ENCODE data around the gene PPP2R3A.

- no peak for TF ChIP-seq POGZ (CRISPR knock-in tag; IDR thresholded peaks at IDR 0.05)
- TF ChIP-seq, protein P1, sequence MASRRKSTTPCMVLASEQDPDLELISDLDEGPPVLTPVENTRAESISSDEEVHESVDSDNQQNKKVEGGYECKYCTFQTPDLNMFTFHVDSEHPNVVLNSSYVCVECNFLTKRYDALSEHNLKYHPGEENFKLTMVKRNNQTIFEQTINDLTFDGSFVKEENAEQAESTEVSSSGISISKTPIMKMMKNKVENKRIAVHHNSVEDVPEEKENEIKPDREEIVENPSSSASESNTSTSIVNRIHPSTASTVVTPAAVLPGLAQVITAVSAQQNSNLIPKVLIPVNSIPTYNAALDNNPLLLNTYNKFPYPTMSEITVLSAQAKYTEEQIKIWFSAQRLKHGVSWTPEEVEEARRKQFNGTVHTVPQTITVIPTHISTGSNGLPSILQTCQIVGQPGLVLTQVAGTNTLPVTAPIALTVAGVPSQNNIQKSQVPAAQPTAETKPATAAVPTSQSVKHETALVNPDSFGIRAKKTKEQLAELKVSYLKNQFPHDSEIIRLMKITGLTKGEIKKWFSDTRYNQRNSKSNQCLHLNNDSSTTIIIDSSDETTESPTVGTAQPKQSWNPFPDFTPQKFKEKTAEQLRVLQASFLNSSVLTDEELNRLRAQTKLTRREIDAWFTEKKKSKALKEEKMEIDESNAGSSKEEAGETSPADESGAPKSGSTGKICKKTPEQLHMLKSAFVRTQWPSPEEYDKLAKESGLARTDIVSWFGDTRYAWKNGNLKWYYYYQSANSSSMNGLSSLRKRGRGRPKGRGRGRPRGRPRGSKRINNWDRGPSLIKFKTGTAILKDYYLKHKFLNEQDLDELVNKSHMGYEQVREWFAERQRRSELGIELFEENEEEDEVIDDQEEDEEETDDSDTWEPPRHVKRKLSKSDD (CRISPR knock-in tag; IDR thresholded peaks at IDR 0.05; ENCODE audit: low read depth), result no peak
- no peak for TF ChIP-seq ZNF768 (CRISPR knock-in tag; IDR thresholded peaks at IDR 0.05)
- no peak for TF ChIP-seq PAX8 (CRISPR knock-in tag; IDR thresholded peaks at IDR 0.05; ENCODE audit: borderline replicate concordance)
- no peak for TF ChIP-seq ZNF317 (CRISPR knock-in tag; IDR thresholded peaks at IDR 0.05)
- TF ChIP-seq, protein P2, sequence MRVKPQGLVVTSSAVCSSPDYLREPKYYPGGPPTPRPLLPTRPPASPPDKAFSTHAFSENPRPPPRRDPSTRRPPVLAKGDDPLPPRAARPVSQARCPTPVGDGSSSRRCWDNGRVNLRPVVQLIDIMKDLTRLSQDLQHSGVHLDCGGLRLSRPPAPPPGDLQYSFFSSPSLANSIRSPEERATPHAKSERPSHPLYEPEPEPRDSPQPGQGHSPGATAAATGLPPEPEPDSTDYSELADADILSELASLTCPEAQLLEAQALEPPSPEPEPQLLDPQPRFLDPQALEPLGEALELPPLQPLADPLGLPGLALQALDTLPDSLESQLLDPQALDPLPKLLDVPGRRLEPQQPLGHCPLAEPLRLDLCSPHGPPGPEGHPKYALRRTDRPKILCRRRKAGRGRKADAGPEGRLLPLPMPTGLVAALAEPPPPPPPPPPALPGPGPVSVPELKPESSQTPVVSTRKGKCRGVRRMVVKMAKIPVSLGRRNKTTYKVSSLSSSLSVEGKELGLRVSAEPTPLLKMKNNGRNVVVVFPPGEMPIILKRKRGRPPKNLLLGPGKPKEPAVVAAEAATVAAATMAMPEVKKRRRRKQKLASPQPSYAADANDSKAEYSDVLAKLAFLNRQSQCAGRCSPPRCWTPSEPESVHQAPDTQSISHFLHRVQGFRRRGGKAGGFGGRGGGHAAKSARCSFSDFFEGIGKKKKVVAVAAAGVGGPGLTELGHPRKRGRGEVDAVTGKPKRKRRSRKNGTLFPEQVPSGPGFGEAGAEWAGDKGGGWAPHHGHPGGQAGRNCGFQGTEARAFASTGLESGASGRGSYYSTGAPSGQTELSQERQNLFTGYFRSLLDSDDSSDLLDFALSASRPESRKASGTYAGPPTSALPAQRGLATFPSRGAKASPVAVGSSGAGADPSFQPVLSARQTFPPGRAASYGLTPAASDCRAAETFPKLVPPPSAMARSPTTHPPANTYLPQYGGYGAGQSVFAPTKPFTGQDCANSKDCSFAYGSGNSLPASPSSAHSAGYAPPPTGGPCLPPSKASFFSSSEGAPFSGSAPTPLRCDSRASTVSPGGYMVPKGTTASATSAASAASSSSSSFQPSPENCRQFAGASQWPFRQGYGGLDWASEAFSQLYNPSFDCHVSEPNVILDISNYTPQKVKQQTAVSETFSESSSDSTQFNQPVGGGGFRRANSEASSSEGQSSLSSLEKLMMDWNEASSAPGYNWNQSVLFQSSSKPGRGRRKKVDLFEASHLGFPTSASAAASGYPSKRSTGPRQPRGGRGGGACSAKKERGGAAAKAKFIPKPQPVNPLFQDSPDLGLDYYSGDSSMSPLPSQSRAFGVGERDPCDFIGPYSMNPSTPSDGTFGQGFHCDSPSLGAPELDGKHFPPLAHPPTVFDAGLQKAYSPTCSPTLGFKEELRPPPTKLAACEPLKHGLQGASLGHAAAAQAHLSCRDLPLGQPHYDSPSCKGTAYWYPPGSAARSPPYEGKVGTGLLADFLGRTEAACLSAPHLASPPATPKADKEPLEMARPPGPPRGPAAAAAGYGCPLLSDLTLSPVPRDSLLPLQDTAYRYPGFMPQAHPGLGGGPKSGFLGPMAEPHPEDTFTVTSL (CRISPR knock-in tag; IDR thresholded peaks at IDR 0.05; ENCODE audit: borderline replicate concordance), result no peak
- TF ChIP-seq ZNF703 (CRISPR knock-in tag; IDR thresholded peaks at IDR 0.05; ENCODE audit: borderline replicate concordance), result no peak
- TF ChIP-seq, protein P3, sequence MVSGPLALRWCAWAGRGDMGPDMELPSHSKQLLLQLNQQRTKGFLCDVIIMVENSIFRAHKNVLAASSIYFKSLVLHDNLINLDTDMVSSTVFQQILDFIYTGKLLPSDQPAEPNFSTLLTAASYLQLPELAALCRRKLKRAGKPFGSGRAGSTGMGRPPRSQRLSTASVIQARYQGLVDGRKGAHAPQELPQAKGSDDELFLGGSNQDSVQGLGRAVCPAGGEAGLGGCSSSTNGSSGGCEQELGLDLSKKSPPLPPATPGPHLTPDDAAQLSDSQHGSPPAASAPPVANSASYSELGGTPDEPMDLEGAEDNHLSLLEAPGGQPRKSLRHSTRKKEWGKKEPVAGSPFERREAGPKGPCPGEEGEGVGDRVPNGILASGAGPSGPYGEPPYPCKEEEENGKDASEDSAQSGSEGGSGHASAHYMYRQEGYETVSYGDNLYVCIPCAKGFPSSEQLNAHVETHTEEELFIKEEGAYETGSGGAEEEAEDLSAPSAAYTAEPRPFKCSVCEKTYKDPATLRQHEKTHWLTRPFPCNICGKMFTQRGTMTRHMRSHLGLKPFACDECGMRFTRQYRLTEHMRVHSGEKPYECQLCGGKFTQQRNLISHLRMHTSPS (CRISPR knock-in tag; IDR thresholded peaks at IDR 0.05; ENCODE audit: low read depth), result no peak
- TF ChIP-seq ZNF318 (CRISPR knock-in tag; IDR thresholded peaks at IDR 0.05), result no peak
- TF ChIP-seq RAD21 (CRISPR knock-in tag; IDR thresholded peaks at IDR 0.05), result no peak
- TF ChIP-seq, protein P4, sequence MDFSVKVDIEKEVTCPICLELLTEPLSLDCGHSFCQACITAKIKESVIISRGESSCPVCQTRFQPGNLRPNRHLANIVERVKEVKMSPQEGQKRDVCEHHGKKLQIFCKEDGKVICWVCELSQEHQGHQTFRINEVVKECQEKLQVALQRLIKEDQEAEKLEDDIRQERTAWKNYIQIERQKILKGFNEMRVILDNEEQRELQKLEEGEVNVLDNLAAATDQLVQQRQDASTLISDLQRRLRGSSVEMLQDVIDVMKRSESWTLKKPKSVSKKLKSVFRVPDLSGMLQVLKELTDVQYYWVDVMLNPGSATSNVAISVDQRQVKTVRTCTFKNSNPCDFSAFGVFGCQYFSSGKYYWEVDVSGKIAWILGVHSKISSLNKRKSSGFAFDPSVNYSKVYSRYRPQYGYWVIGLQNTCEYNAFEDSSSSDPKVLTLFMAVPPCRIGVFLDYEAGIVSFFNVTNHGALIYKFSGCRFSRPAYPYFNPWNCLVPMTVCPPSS (IDR thresholded peaks at IDR 0.05), result no peak
- no peak for TF ChIP-seq CTCF (CRISPR knock-in tag; IDR thresholded peaks at IDR 0.05)
- TF ChIP-seq RXRB (CRISPR knock-in tag; IDR thresholded peaks at IDR 0.05; ENCODE audit: borderline replicate concordance), result no peak
- TF ChIP-seq RAD51 (IDR thresholded peaks at IDR 0.05; ENCODE audit: borderline replicate concordance), result no peak
Measured at GRCh38 chr3:136189043-136189442, 223.5 kb downstream of the PPP2R3A start.

All from HepG2 (cell line).